NCI-H187 treated with DMSO at 0.1 percent for 48 hours (cell line): ENCODE results near the gene ARFGAP1.

Experiments used
- DNase-seq: peaks from one replicate; lab custom pipeline; 2025; lab: John Stamatoyannopoulos, UW

ARFGAP1 gene

GRCh38 chr20:63320616-63321147 is 48.1 kb downstream of the ARFGAP1 start:
- no peak for DNase-seq

- no peak for DNase-seq
These were observed 48.7 kb downstream of the ARFGAP1 start for GRCh38 chr20:63321148-63321831.

GRCh38 chr20:63322146-63322932 is 49.7 kb downstream of the ARFGAP1 start:
- no peak for DNase-seq

GRCh38 chr20:63322933-63323273 is 50.3 kb downstream of the ARFGAP1 start:
- DNase-seq, result no peak

GRCh38 chr20:63323357-63323981 is 50.9 kb downstream of the ARFGAP1 start:
- DNase-seq, result no peak

- DNase-seq, result no peak
These were observed 52.4 kb downstream of the ARFGAP1 start for GRCh38 chr20:63325021-63325471.

- no peak for DNase-seq
These were observed 53.1 kb downstream of the ARFGAP1 start for GRCh38 chr20:63325554-63326313.

- no peak for DNase-seq
These were observed 54.0 kb downstream of the ARFGAP1 start for GRCh38 chr20:63326314-63327230.

GRCh38 chr20:63327231-63327745 is 54.7 kb downstream of the ARFGAP1 start:
- no peak for DNase-seq

GRCh38 chr20:63328026-63328700 is 55.5 kb downstream of the ARFGAP1 start:
- no peak for DNase-seq

- DNase-seq, result no peak
These were observed 56.2 kb downstream of the ARFGAP1 start for GRCh38 chr20:63328718-63329275.

- no peak for DNase-seq
These were observed 56.9 kb downstream of the ARFGAP1 start for GRCh38 chr20:63329331-63330083.

GRCh38 chr20:63330084-63330760 is 57.6 kb downstream of the ARFGAP1 start:
- DNase-seq, result no peak

GRCh38 chr20:63330940-63331339 is 58.3 kb downstream of the ARFGAP1 start:
- DNase-seq, result no peak

- DNase-seq, result no peak
These were observed 59.3 kb downstream of the ARFGAP1 start for GRCh38 chr20:63331741-63332400.

- no peak for DNase-seq
These were observed 60.1 kb downstream of the ARFGAP1 start for GRCh38 chr20:63332488-63333240.

- DNase-seq, result no peak
These were observed 60.7 kb downstream of the ARFGAP1 start for GRCh38 chr20:63333241-63333836.
